Mammary epithelial cell (primary cell): ENCODE results near the gene BNIP3.

Source experiments
- EZH2 ChIP-seq: IDR thresholded peaks from 2 replicates; pipeline ENCODE4 v1.6.1; 2012; ENCODE audit warnings: low read length, inconsistent platforms, borderline replicate concordance
- TF ChIP-seq, protein P1 (sequence below), 2 donors: IDR thresholded peaks in 1 of 2; conservative IDR thresholded peaks in 1 of 2; 2 replicates each; pipeline ENCODE4 v1.5.1; 2011 to 2012; ENCODE audit warnings: inconsistent platforms in 2 of 2, low read length in 2 of 2, mild to moderate bottlenecking in 2 of 2, control low read depth in 1 of 2, low read depth in 1 of 2; ENCODE audit not compliant: insufficient read depth in 1 of 2; ENCODE audit errors: extremely low read depth in 1 of 2

DNA sequence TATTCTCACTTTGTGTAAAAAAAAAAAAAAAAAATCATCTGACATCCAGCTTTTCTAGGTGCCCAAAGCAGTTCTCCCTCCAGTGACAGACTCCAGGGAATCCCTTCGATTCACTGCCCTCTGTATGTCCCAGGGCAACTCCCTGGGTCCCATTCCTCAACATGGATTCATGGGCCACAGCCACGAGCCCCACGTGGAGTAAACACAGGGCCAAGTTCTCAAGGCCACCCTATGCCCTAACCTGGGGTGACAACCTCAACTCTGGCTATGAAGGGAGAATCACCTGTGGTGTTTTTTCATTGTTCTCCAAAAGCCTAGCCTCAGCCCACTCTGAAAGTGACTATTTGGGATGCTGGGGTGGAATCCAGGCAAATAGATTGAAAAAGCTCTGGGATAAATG, 3.4 kb downstream of the BNIP3 start:
- TF ChIP-seq, protein P1, sequence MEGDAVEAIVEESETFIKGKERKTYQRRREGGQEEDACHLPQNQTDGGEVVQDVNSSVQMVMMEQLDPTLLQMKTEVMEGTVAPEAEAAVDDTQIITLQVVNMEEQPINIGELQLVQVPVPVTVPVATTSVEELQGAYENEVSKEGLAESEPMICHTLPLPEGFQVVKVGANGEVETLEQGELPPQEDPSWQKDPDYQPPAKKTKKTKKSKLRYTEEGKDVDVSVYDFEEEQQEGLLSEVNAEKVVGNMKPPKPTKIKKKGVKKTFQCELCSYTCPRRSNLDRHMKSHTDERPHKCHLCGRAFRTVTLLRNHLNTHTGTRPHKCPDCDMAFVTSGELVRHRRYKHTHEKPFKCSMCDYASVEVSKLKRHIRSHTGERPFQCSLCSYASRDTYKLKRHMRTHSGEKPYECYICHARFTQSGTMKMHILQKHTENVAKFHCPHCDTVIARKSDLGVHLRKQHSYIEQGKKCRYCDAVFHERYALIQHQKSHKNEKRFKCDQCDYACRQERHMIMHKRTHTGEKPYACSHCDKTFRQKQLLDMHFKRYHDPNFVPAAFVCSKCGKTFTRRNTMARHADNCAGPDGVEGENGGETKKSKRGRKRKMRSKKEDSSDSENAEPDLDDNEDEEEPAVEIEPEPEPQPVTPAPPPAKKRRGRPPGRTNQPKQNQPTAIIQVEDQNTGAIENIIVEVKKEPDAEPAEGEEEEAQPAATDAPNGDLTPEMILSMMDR (conservative IDR thresholded peaks at IDR 0.05 in 1 of 2, IDR thresholded peaks at IDR 0.05 in 1 of 2; ENCODE audit: extremely low read depth in 1 of 2, insufficient read depth in 1 of 2, low read depth in 1 of 2, low read length in 2 of 2): no peak
- no peak for TF ChIP-seq EZH2
